ENCODE data around the gene METTL24. TPM values are rescaled to one million over a fixed set of nuclear protein-coding genes. Genes with fewer than 3 reads are reported as not detected.

The METTL24 gene
- total and polyA plus RNA-seq, 2 of the 13 experiments (the other 11 are each of a cell fraction or from before 2014, with no cell fraction given): not detected

DNA sequence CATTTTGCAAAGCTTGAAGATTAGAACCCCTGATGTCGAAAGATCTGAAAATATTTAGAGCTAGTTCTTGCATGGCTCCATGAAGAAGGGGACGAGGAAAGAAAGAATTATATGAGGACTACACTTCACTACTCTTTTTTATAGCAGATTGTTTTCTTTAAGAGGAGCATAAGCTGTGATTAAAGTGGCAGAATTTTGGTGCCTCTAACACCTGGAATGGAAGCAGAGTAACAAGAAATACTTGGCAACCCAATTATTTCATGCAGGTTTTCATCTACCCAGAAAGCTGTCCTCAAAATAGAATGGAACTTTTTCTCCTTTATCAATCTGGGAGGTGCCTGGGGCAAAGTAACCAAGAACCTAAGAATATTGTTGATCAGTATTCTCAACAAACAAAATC, 4.0 kb downstream of the METTL24 start:
- ChIA-PET CTCF (ENCODE audit: low intra/inter-chr PET ratio, low total read pairs) (no interaction called here), POLR2A (no interaction called here)
- H3K9ac ChIP-seq (ENCODE audit: insufficient read depth, low read depth, low read length): no peak overlapping the region
- peaks cover 18% of the 10 kb centered on the region for H3K4me1 ChIP-seq (ENCODE audit: insufficient read depth, low read length)
- intact Hi-C loops (cut with micrococcal nuclease; ENCODE audit: unreplicated experiment) (no loop called here), in situ Hi-C loops (cut with HindIII; ENCODE audit: extremely low pct_ligation_motif_present, low pct_unique_long_range_greater_than_20kb) (no loop called here)
- no peak for TF ChIP-seq JUN (CRISPR knock-in tag; IDR thresholded peaks at IDR 0.05)
- TF ChIP-seq ZNF547 (CRISPR knock-in tag; IDR thresholded peaks at IDR 0.05): no peak
- H3K4me2 ChIP-seq (ENCODE audit: low read depth, low read length): no peak overlapping the region
- no peak overlapping the region for H3K4me3 ChIP-seq (replicated peaks in 1 of 3; ENCODE audit: insufficient read depth in 1 of 3, low read depth in 2 of 3, low read length in 3 of 3)
- no peaks in the 10 kb centered on the region for H3K36me3 ChIP-seq (replicated peaks in 1 of 2; ENCODE audit: control insufficient read depth in 1 of 2, insufficient read depth in 2 of 2, low read length in 2 of 2)
- no peak overlapping the region for H3K27ac ChIP-seq (ENCODE audit: extremely low read length, insufficient read depth, low read length)
- ATAC-seq (no peak), DNase-seq (ENCODE audit: low spot score) (no peak), FAIRE-seq (no peak)
- H3K9me3 ChIP-seq (ENCODE audit: low read length): no peaks in the 10 kb centered on the region
- no peak overlapping the region for H2AFZ ChIP-seq (ENCODE audit: low read length)
- H3K79me2 ChIP-seq (ENCODE audit: insufficient read depth, low read length): no peaks in the 10 kb centered on the region
- H4K20me1 ChIP-seq (ENCODE audit: insufficient read depth, low read length): no peaks in the 10 kb centered on the region
- WGBS (ENCODE audit: low lambda C conversion rate): 31% methylated on average over 2 of the region's 2 CpGs
- no TSS peak for BruUV-seq (replicated peaks)
- H3K27me3 ChIP-seq (ENCODE audit: control insufficient read depth in 1 of 2, insufficient read depth in 2 of 2, low read length in 2 of 2): no peaks in the 10 kb centered on the region; a peak in 1 of 5 replicates

- H3K4me1 ChIP-seq (ENCODE audit: insufficient read depth, low read length): peaks cover 13% of the 10 kb centered on the region
- no peak overlapping the region for H3K4me2 ChIP-seq (ENCODE audit: low read depth, low read length)
- TF ChIP-seq, protein P1, sequence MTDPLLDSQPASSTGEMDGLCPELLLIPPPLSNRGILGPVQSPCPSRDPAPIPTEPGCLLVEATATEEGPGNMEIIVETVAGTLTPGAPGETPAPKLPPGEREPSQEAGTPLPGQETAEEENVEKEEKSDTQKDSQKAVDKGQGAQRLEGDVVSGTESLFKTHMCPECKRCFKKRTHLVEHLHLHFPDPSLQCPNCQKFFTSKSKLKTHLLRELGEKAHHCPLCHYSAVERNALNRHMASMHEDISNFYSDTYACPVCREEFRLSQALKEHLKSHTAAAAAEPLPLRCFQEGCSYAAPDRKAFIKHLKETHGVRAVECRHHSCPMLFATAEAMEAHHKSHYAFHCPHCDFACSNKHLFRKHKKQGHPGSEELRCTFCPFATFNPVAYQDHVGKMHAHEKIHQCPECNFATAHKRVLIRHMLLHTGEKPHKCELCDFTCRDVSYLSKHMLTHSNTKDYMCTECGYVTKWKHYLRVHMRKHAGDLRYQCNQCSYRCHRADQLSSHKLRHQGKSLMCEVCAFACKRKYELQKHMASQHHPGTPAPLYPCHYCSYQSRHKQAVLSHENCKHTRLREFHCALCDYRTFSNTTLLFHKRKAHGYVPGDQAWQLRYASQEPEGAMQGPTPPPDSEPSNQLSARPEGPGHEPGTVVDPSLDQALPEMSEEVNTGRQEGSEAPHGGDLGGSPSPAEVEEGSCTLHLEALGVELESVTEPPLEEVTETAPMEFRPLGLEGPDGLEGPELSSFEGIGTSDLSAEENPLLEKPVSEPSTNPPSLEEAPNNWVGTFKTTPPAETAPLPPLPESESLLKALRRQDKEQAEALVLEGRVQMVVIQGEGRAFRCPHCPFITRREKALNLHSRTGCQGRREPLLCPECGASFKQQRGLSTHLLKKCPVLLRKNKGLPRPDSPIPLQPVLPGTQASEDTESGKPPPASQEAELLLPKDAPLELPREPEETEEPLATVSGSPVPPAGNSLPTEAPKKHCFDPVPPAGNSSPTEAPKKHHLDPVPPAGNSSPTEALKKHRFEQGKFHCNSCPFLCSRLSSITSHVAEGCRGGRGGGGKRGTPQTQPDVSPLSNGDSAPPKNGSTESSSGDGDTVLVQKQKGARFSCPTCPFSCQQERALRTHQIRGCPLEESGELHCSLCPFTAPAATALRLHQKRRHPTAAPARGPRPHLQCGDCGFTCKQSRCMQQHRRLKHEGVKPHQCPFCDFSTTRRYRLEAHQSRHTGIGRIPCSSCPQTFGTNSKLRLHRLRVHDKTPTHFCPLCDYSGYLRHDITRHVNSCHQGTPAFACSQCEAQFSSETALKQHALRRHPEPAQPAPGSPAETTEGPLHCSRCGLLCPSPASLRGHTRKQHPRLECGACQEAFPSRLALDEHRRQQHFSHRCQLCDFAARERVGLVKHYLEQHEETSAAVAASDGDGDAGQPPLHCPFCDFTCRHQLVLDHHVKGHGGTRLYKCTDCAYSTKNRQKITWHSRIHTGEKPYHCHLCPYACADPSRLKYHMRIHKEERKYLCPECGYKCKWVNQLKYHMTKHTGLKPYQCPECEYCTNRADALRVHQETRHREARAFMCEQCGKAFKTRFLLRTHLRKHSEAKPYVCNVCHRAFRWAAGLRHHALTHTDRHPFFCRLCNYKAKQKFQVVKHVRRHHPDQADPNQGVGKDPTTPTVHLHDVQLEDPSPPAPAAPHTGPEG (CRISPR knock-in tag; IDR thresholded peaks at IDR 0.05): no peak
- TF ChIP-seq IKZF1 (IDR thresholded peaks at IDR 0.05) (no peak), ZMYM3 (CRISPR knock-in tag; IDR thresholded peaks at IDR 0.05) (no peak), ZSCAN20 (CRISPR knock-in tag; IDR thresholded peaks at IDR 0.05; ENCODE audit: borderline replicate concordance) (no peak)
- in situ Hi-C loops (cut with HindIII; ENCODE audit: extremely low pct_ligation_motif_present, low pct_unique_long_range_greater_than_20kb) (no loop called here), intact Hi-C loops (cut with micrococcal nuclease; ENCODE audit: unreplicated experiment) (no loop called here)
- H3K27me3 ChIP-seq (ENCODE audit: control insufficient read depth in 1 of 2, insufficient read depth in 2 of 2, low read length in 2 of 2): no peaks in the 10 kb centered on the region; a peak in 1 of 5 replicates
- no peak overlapping the region for H2AFZ ChIP-seq (ENCODE audit: low read length)
- H3K27ac ChIP-seq (ENCODE audit: extremely low read length, insufficient read depth, low read length): no peak overlapping the region
- no peak overlapping the region for H3K9ac ChIP-seq (ENCODE audit: insufficient read depth, low read depth, low read length)
- no peaks in the 10 kb centered on the region for H4K20me1 ChIP-seq (ENCODE audit: insufficient read depth, low read length)
- ChIA-PET POLR2A (no interaction called here), CTCF (ENCODE audit: low intra/inter-chr PET ratio, low total read pairs) (no interaction called here)
- 51% methylated on average over 4 of the region's 4 CpGs for WGBS (ENCODE audit: low lambda C conversion rate)
- no peak for ATAC-seq
- no peaks in the 10 kb centered on the region for H3K79me2 ChIP-seq (ENCODE audit: insufficient read depth, low read length)
- no peak overlapping the region for H3K4me3 ChIP-seq (replicated peaks in 1 of 3; ENCODE audit: insufficient read depth in 1 of 3, low read depth in 2 of 3, low read length in 3 of 3)
- BruUV-seq (replicated peaks): no TSS peak
- FAIRE-seq: no peak
- H3K36me3 ChIP-seq (replicated peaks in 1 of 2; ENCODE audit: control insufficient read depth in 1 of 2, insufficient read depth in 2 of 2, low read length in 2 of 2): no peaks in the 10 kb centered on the region
- DNase-seq (ENCODE audit: low spot score): no peak
- H3K9me3 ChIP-seq (ENCODE audit: low read length): no peaks in the 10 kb centered on the region
These were observed 4.6 kb downstream of the METTL24 start for GRCh38 chr6:110353457-110354001.

Measured in HepG2 (cell line).